Left ventricle myocardium inferior (tissue), 1 donor: ENCODE data around the gene MCC. TPM values are rescaled to one million over a fixed set of nuclear protein-coding genes. Genes with fewer than 3 reads are reported as not detected.

Experiments
- DNase-seq: peaks from one replicate; pipeline ENCODE4 v3.0.0-alpha.2; 2020
- H3K27ac ChIP-seq: fragments of 200-600 bp; replicated peaks from 2 replicates; pipeline ENCODE4 v1.8.0; 2021
- H3K27me3 ChIP-seq: fragments of 200-600 bp; 2 replicates; pipeline ENCODE4 v1.8.0; 2021; ENCODE audit warnings: low read depth
- H3K36me3 ChIP-seq: fragments of 200-600 bp; 2 replicates; pipeline ENCODE4 v1.8.0; 2021
- H3K4me1 ChIP-seq: fragments of 200-600 bp; 2 replicates; pipeline ENCODE4 v1.8.0; 2021
- H3K4me3 ChIP-seq: fragments of 200-600 bp; 2 replicates; pipeline ENCODE4 v1.8.0; 2021; ENCODE audit warnings: mild to moderate bottlenecking, moderate library complexity
- H3K9me3 ChIP-seq: fragments of 200-600 bp; replicated peaks from 2 replicates; pipeline ENCODE4 v1.8.0; 2021
- CTCF ChIP-seq: fragments of 200-600 bp; IDR thresholded peaks from 2 replicates; pipeline ENCODE4 v1.8.0; 2021; ENCODE audit warnings: antibody characterized with exemption, mild to moderate bottlenecking, borderline replicate concordance
- intact Hi-C: fragments of 100-400 bp; cut with micrococcal nuclease; formaldehyde crosslinking; loops from one replicate; pipeline ENCODE4 v1.11.0; 2022
- total RNA-seq: library from RNA; stranded (reverse); fragmentation: NEBNext Ultra II Directional; extraction: Animal tissue kit (Norgen Biotek cat#: 25700); gene quantifications from one replicate; pipeline ENCODE4 v1.2.1, GENCODE V29; 2021
- donor health status: DM: no; HTN: yes; CAD: no; lungs with severe emphysema.

Gene MCC
- total RNA-seq, 1 donor from 2014 or later: 31.6 TPM

GRCh38 chr5:113205807-113206206 is 282.4 kb downstream of the MCC start:
- H3K4me1 ChIP-seq: peaks cover 88% of the 10 kb centered on the region
- no peaks in the 10 kb centered on the region for H3K36me3 ChIP-seq
- no peak overlapping the region for H3K4me3 ChIP-seq
- TF ChIP-seq CTCF: peak; percentile 57
- intact Hi-C loops: no loop called here
- DNase-seq: no peak
- H3K27ac ChIP-seq: no peak overlapping the region
- H3K27me3 ChIP-seq: no peaks in the 10 kb centered on the region
- no peaks in the 10 kb centered on the region for H3K9me3 ChIP-seq

GRCh38 chr5:113205323-113205722 is 282.9 kb downstream of the MCC start:
- DNase-seq: no peak
- intact Hi-C loops: no loop called here
- Histone ChIP-seq H3K36me3 (no peaks in the 10 kb centered on the region), H3K9me3 (no peaks in the 10 kb centered on the region), H3K27me3 (no peaks in the 10 kb centered on the region), H3K27ac (peak overlapping the region; percentile 84), H3K4me3 (no peak overlapping the region), H3K4me1 (peaks cover 93% of the 10 kb centered on the region)
- no peak for TF ChIP-seq CTCF

- intact Hi-C loops: no loop called here
- H3K4me1 ChIP-seq: peaks cover 95% of the 10 kb centered on the region
- peak; percentile 52 for DNase-seq
Observed at GRCh38 chr5:113204525-113205161, 283.6 kb downstream of the MCC start.

GRCh38 chr5:113203916-113204315 is 284.3 kb downstream of the MCC start:
- Histone ChIP-seq H3K9me3 (no peaks in the 10 kb centered on the region), H3K4me3 (no peak overlapping the region), H3K36me3 (no peaks in the 10 kb centered on the region), H3K27me3 (no peaks in the 10 kb centered on the region), H3K4me1 (peaks cover 95% of the 10 kb centered on the region), H3K27ac (peak overlapping the region; percentile 84)
- no peak for TF ChIP-seq CTCF
- no peak for DNase-seq
- intact Hi-C loops: no loop called here

More at GRCh38 chr5:113204525-113205161, 283.6 kb downstream of the MCC start:
- Histone ChIP-seq H3K27ac (peak overlapping the region; percentile 84), H3K4me3 (no peak overlapping the region), H3K36me3 (no peaks in the 10 kb centered on the region), H3K9me3 (no peaks in the 10 kb centered on the region), H3K27me3 (no peaks in the 10 kb centered on the region)
- TF ChIP-seq CTCF: no peak

GRCh38 chr5:113202746-113203716 is 285.2 kb downstream of the MCC start:
- H3K27ac ChIP-seq: peak overlapping the region; percentile 84
- TF ChIP-seq CTCF: no peak
- H3K4me3 ChIP-seq: peak overlapping the region; percentile 61
- peaks cover 93% of the 10 kb centered on the region for H3K4me1 ChIP-seq
- intact Hi-C loops: no loop called here
- DNase-seq: peak; percentile 85
- H3K36me3 ChIP-seq: no peaks in the 10 kb centered on the region
- H3K27me3 ChIP-seq: no peaks in the 10 kb centered on the region
- H3K9me3 ChIP-seq: no peaks in the 10 kb centered on the region
